Measurements from ENCODE around the gene RBM12. TPM values are rescaled to one million over a fixed set of nuclear protein-coding genes. Genes with fewer than 3 reads are reported as not detected.

The RBM12 gene
- polyA plus RNA-seq, 1 donor (not counting 4 experiments of a cell fraction or from before 2014, with no cell fraction given), result 98.9 TPM

DNA sequence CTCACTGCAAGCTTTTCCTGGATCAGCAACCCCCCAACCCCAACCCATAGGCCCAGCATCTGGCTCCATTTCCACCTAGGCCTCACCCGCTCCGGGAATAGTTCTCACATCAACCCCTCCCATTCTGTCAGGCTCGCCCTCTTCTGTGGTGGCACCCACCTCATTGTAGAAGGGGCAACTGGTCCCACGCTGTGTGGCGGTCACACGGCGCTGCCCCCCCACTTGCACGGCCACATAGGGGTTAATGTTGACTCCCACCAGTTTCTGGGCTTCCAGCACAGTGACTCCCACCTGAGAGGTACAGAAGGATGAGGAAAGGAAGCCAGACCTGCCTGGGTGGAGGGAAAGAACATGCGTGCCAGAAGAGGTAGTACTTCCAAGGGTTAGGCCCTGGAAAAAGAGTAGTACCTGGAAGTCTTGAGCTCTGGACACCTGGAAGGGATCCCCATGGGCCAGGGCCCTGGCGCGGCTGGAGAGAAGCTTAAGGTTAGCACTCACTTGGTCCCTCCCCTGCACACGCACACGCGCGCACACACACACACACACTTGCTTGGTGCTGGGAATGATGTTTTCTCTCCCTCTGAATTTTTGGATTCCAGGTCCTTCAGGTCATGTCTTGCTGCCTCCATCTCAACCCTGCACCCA lies 61.7 kb downstream of the RBM12 start:
- dilution Hi-C loops (cut with MboI; ENCODE audit: extremely low pct_ligation_motif_present, low sequenced_read_pairs), result no loop called here
- Histone ChIP-seq H3K27me3 (ENCODE audit: control insufficient read depth, extremely low read depth, insufficient read depth, low read length) (peaks cover 38% of the 10 kb centered on the region), H3K9me1 (ENCODE audit: control insufficient read depth, extremely low read depth, insufficient read depth, low read length) (no peaks in the 10 kb centered on the region)

GRCh38 chr20:35601990-35602389 lies 62.7 kb downstream of the RBM12 start:
- Histone ChIP-seq H3K9me3 (ENCODE audit: control insufficient read depth, low read depth, low read length) (no peaks in the 10 kb centered on the region), H3K4me1 (ENCODE audit: control insufficient read depth, extremely low read depth, insufficient read depth, low read length) (peaks cover 7% of the 10 kb centered on the region), H3K4me3 (ENCODE audit: control insufficient read depth in 2 of 3, extremely low read depth in 1 of 3, insufficient read depth in 2 of 3, low read depth in 1 of 3, low read length in 3 of 3) (peak overlapping the region in 1 of 3 experiments; percentile 42), H3K9me1 (ENCODE audit: control insufficient read depth, extremely low read depth, insufficient read depth, low read length) (no peaks in the 10 kb centered on the region), H3K27me3 (ENCODE audit: control insufficient read depth, extremely low read depth, insufficient read depth, low read length) (peaks cover 46% of the 10 kb centered on the region), H3K27ac (ENCODE audit: control insufficient read depth, insufficient read depth, low read length) (no peak overlapping the region), H2AFZ (ENCODE audit: control insufficient read depth, low read length) (peak overlapping the region; percentile 80), H4K20me1 (ENCODE audit: control insufficient read depth, extremely low read depth, insufficient read depth, low read length) (no peaks in the 10 kb centered on the region), H3K9ac (ENCODE audit: control insufficient read depth, extremely low read depth, insufficient read depth, low read length) (peak overlapping the region; percentile 41), H3K79me2 (ENCODE audit: control insufficient read depth, insufficient read depth, low read length) (no peaks in the 10 kb centered on the region), H3K4me2 (ENCODE audit: control insufficient read depth, extremely low read depth, insufficient read depth, low read depth, low read length) (peak overlapping the region; percentile 87), H3K36me3 (ENCODE audit: control insufficient read depth in 2 of 2, extremely low read depth in 1 of 2, insufficient read depth in 2 of 2, low read length in 2 of 2) (no peaks in the 10 kb centered on the region)
- DNase-seq (ENCODE audit: low read depth, low spot score) (no peak), FAIRE-seq (no peak)
- TF ChIP-seq, protein P1, sequence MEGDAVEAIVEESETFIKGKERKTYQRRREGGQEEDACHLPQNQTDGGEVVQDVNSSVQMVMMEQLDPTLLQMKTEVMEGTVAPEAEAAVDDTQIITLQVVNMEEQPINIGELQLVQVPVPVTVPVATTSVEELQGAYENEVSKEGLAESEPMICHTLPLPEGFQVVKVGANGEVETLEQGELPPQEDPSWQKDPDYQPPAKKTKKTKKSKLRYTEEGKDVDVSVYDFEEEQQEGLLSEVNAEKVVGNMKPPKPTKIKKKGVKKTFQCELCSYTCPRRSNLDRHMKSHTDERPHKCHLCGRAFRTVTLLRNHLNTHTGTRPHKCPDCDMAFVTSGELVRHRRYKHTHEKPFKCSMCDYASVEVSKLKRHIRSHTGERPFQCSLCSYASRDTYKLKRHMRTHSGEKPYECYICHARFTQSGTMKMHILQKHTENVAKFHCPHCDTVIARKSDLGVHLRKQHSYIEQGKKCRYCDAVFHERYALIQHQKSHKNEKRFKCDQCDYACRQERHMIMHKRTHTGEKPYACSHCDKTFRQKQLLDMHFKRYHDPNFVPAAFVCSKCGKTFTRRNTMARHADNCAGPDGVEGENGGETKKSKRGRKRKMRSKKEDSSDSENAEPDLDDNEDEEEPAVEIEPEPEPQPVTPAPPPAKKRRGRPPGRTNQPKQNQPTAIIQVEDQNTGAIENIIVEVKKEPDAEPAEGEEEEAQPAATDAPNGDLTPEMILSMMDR (optimal IDR thresholded peaks at IDR 0.05 in 1 of 3, IDR thresholded peaks at IDR 0.05 in 1 of 3, conservative IDR thresholded peaks at IDR 0.05 in 1 of 3; ENCODE audit: extremely low read depth in 1 of 3, insufficient read depth in 2 of 3, low read length in 3 of 3), result no peak
- TF ChIP-seq EZH2 (IDR thresholded peaks at IDR 0.05; ENCODE audit: low read length), result no peak
- dilution Hi-C loops (cut with MboI; ENCODE audit: extremely low pct_ligation_motif_present, low sequenced_read_pairs), result no loop called here

More for the DNA sequence above, 61.7 kb downstream of the RBM12 start:
- TF ChIP-seq EZH2 (IDR thresholded peaks at IDR 0.05; ENCODE audit: low read length), result no peak
- TF ChIP-seq, protein P1 (optimal IDR thresholded peaks at IDR 0.05 in 1 of 3, IDR thresholded peaks at IDR 0.05 in 1 of 3, conservative IDR thresholded peaks at IDR 0.05 in 1 of 3; ENCODE audit: extremely low read depth in 1 of 3, insufficient read depth in 2 of 3, low read length in 3 of 3), result no peak
- Histone ChIP-seq H3K9me3 (ENCODE audit: control insufficient read depth, low read depth, low read length) (no peaks in the 10 kb centered on the region), H3K4me3 (ENCODE audit: control insufficient read depth in 2 of 3, extremely low read depth in 1 of 3, insufficient read depth in 2 of 3, low read depth in 1 of 3, low read length in 3 of 3) (no peak overlapping the region), H3K4me2 (ENCODE audit: control insufficient read depth, extremely low read depth, insufficient read depth, low read depth, low read length) (no peak overlapping the region), H3K27ac (ENCODE audit: control insufficient read depth, insufficient read depth, low read length) (no peak overlapping the region), H4K20me1 (ENCODE audit: control insufficient read depth, extremely low read depth, insufficient read depth, low read length) (no peaks in the 10 kb centered on the region), H2AFZ (ENCODE audit: control insufficient read depth, low read length) (no peak overlapping the region), H3K9ac (ENCODE audit: control insufficient read depth, extremely low read depth, insufficient read depth, low read length) (no peak overlapping the region), H3K79me2 (ENCODE audit: control insufficient read depth, insufficient read depth, low read length) (no peaks in the 10 kb centered on the region), H3K36me3 (ENCODE audit: control insufficient read depth in 2 of 2, extremely low read depth in 1 of 2, insufficient read depth in 2 of 2, low read length in 2 of 2) (no peaks in the 10 kb centered on the region), H3K4me1 (ENCODE audit: control insufficient read depth, extremely low read depth, insufficient read depth, low read length) (peaks cover 14% of the 10 kb centered on the region)
- no peak for FAIRE-seq
- no peak for DNase-seq (ENCODE audit: low read depth, low spot score)

Data from keratinocyte (primary cell).